ENCODE measurements around the gene AKAP12.
A peak's percentile ranks its signal among the peaks of the same experiment; 100 is the strongest.
"Not testable (repeated sequence)": the region's sequence is repeated elsewhere in the genome, so short reads cannot be mapped to it uniquely, and the experiment has no call there.

Gene AKAP12

DNA sequence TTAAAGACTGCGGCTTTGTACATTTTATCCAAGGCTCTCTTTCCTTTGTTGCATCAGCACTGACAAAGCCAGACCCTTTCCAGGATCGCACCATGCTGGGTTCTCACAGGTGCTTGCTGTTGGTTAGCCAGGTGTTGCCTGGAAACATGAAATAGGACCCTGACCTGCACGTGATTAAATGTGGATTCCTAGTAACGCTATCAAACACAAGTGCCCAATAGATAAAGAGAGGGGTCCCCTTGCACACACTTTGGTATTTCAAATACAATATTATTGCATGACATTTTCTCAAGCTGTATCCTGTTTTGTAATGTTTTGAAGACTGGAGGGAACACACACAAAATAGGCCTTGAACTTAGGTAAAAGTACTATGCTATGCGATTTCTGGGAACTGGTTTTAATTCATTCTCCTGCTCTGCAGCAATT lies 73.3 kb downstream of the AKAP12 start:
- peak; percentile 94 for DNase-seq

DNA sequence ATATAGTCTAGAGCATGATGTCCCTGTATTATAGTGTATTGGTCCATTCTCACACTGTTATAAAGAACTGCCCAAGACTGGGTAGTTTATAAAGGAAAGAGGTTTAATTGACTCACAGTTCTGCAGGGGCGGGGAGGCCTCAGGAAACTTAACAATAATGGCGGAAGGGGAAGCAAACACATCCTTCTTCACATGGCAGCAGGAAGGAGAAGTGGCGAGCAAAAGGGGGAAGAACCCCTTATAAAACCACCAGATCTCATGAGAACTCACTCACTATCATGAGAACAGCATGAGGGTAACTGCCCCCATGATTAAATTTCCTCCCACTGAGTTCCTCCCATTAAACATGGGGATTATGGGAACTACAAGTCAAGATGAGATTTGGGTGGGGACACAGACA lies 75.9 kb downstream of the AKAP12 start:
- DNase-seq = not testable (repeated sequence)

DNA sequence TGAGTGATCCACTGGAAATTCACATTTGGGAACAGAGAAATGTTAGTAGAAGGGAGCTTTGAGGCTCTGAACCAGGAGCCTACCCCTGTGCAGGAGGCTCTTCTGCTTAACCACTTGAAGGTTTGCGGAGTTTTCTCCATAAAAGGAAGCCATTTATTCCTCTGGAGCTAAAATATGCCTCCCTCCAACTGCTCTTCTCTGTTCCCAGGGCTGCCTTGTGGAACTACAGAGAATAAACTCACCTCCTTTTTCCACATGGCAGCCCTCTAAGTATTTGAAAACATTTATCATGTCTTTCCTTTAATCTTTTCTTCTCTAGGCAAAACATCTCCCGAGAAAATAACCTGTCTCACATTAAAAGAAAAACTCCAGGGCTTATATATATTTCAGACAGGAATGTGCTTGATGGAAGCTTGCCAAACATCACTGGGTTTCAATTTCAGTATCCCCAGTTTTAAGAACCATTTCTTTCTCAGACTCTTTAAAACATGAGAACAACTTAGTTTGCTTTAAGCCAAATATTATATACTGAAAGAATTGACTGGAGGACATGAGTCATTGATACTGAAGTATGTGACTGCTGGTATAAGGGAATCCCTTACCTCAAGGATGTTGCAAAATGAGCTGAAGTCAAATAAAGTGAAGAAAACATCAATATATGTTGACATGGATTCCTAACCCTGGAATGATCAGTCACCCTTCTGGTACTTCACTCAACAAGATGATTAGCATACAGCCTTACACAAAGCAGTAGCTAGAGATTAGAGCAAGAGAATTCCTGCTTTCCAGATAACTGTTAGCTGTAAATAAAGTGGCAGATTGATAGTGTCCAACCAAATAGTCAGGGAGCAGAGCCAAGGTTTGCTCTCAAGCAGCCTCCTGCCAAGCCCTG lies 77.6 kb downstream of the AKAP12 start:
- no peak for DNase-seq

GRCh38 chr6:151317995-151318365 lies 78.2 kb downstream of the AKAP12 start:
- DNase-seq = no peak

DNA sequence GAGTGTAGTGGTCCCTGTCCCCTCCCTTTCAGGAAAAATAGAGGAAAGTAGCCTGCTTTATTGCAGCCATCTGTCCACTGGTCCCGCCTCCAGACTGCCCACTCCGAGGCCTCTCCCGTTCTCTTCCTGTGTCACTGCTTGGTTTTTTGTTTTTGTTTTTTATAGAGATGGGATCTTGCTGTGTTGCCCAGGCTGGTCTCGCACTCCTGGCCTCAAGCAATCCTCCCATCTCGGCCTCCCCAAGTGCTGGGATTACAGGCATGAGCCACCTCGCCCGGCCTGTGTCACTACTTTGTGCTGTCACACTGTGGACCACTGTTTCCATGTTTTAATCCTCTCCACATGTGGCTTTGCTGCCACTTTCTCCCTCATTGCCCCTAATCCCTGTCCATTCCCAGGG lies 80.4 kb downstream of the AKAP12 start:
- no peak for DNase-seq

DNA sequence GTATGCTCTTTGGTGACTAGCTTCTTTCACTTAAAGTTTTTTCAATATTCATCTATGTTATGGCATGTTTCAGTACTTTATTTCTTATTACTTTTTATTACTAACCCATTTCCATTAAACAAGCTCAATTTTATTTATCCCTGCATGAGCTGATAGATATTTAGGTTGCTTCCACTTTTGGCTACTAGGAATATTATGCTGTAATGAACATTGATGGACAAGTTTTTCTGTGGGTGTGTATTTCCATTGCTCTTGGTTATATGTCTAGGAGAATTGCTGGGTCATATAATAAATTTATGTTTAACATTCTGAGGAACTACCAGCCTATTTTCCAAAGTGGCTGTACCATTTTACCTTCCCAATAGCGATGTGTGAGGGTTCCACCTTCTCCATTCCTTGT lies 81.7 kb downstream of the AKAP12 start:
- no peak for DNase-seq

DNA sequence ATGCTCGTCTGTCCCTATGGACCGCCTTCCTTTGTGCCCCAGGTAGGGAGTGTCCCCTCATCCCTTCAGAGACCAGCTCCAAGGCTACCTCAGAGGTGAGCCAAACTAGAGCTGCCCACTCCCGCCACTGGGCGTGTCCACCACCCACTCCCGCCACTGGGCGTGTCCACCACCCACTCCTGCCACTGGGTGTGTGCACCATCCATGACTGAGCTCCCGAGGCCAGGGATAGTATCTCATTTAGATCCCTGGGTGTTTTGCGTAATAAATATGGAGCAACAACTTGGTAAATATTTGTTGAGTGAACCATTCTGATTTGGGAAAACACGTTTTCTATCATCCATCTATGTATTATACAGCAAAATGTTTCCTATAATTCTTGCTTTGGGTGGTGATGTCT lies 82.8 kb downstream of the AKAP12 start:
- DNase-seq = no peak

DNA sequence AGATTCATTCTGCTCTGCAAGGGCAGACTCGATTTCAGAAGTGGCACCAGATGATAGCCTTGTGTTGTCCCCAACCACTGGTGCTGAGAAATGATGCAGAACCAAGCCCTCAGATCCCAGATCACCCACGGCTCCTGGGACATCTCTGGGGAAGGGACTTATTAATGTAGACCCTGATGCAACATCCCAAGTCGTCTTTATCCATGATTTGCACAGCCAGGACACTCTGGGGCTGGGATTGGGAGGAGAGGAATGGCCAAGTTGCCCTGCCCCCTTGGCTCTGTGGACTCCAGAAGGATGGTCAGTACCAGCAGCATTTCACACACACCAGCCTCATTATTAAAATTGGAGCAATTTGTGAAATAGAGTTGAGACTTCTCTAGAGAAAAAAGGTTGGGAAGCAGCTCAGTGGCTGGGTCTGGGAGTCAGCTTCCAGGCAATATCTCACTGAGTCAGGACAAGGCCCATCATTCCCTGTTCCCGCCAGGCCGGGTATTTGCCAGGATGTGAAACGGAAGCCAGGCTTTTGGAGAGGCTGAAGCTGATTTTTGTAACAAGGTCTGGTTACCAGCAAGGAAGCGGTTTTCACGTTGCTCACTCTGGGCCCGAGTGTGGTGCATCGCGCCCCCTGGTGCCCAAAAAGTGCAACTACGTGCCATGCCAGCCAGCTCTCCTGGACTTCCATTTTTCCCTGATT lies 84.2 kb downstream of the AKAP12 start:
- peak; percentile 78 for DNase-seq

DNA sequence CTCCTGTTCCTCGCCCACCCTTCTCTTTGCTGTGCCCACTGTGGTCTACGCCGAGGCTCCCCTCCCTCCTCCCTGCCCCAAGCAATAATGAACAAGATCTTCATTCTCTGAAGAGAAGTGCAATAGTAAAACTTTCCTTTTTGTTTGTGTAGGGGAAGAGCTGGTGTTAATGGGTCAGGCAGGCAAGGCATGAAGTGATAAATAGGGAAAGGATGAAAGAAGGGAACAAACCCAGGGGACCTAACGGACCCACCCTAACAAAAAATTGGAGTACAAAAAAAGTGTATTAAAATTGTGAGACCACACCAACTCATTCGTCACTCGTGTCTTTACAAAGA lies 84.7 kb downstream of the AKAP12 start:
- DNase-seq = no peak

- no peak for DNase-seq
Measured at GRCh38 chr6:151325075-151326050, 85.6 kb downstream of the AKAP12 start.

DNA sequence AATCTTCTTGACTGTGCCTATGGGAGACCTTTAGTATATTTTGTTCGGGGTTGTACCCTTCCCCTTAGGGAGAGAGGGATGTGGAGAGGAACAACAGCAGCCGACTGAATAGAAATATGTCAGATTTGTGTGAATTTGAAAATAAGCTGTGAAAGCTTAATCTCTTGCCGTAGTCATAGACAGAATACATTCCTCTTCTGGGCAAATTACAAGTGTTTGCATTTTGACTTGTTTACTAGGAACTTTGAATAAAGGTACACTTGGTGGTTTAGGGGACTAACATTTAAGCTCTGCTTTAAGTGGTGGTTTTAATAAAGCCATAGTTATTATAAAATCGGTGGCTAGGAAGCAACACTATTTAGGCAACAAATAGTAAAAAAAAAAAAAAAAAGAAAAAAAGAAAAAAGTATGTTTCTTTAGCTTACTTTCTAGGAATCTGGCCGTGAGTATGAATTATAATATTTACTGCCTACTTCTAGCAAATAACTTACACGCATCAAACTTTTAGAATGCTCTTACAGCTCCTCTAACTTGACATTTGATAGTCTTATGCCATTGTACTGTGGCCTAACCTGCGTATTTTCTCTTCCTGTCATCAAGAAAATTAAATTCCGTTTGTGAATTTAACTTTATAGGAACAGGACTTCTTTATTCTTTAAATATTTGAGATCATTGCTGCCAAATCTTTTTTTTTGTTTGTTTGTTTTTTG lies 86.5 kb downstream of the AKAP12 start:
- no peak for DNase-seq

GRCh38 chr6:151327101-151327500 lies 87.3 kb downstream of the AKAP12 start:
- DNase-seq = no peak

GRCh38 chr6:151330130-151330696 lies 90.4 kb downstream of the AKAP12 start:
- DNase-seq = no peak

DNA sequence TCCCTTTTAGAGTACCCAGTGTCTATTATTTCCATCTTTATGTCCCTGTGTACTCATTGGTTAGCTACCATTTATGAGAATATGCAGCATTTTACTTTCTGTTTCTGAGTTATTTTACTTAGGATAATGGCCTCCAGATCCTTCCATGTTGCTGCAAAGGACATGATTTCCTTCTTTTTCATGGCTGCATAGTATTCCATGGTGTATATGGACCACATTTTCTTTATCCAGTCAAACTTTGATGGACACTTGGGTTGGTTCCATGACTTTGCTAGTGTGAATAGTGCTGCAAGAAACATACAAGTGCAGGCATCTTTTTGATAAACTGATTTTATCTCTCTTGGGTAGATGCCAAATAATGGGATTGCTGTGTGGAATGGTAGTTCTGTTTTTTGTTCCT lies 96.2 kb downstream of the AKAP12 start:
- DNase-seq = no peak

DNA sequence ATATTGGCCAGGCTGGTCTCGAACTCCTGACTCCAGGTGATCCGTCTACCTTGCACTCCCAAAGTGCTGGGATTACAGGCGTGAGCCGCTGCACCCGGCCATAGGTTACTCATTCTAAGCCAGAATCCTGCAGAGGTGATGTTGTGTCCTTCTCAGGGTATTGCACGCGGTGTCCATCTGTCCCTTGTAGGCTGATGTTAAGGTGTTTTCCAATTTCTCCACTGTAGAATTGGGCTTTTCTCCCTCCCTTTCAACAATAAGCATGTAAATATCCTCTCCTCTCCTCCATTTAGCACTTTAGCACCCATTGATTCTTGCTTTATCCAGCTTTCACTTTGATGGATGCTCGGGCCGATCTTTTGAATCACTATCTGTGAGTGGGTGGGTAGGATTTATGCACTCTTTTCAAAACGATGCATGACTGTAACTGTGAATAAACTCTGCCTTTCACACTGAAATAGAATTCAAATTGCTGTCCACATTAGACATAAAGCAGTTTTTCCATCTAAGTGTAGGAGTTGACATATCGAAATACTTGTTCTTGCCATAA lies 99.0 kb downstream of the AKAP12 start:
- no peak for DNase-seq

DNA sequence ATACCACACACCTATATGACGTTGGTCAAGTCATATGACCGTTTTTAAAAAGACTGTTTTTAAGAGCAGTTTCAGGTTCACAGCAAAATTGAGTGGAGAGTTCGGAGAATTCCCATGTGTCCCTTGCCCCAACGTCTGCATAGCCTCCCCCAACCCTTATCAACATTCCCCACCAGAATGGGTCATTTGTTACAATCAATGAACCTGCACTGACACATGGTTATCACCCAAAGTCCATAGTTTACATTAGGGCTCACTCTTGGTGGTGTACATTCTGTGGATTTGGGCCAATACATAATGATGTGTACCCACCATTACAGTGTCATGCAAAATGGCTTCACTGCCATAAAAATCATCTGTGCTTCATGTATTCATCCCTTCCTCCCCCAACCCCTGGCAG lies 99.6 kb downstream of the AKAP12 start:
- DNase-seq = no peak

DNA sequence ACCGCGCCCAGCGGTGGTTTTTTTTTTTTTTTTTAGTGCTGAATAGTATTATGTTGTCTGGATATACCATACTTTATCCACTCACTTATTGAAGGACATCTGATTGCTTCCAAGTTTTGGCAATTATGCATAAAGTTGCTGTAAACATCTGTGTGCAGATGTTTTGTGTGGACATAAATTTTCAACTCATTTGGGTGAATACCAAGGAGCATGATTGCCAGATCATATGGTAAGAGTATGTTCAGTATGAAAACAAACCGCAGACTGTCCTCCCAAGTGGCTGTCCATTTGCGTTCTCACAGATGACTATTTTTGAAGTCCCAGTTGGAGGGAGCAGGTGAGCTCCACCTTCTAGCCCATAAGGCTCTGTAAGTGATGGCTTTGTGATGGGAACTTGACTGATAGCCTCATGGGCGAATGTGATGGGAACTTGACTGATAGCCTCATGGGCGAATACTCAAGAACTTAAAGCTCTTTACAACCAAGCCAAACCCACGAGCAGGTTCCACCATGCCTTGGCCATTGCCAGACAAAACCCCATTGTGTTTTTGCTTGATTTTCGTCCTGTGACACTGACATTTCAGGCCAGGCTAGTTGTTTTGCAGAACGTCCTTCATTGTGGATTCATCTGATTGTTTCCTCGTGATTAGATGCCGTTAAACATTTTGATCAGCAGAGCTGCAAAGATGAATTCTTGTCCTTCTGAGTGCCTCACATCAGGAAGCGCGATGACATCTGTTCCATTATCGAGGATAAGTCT lies 100.6 kb downstream of the AKAP12 start:
- DNase-seq = no peak

- no peak for DNase-seq
Measured at GRCh38 chr6:151341476-151342195, 101.9 kb downstream of the AKAP12 start.

DNA sequence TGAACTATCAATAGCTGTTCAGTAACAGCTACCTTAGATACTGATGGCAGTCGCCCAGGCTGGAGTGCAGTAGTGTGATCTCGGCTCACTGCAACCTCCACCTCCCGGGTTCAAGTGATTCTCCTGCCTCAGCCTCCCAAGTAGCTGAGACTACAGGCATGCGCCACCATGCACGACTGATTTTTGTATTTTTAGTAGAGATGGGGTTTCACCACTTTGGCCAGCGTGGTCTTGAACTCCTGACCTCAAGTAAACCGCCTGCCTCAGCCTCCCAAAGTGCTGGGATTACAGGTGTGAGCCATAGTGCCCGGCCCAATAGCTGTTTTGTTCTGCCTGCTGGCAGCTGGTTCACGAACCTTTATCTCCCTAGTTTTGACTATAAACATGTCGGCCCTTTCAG lies 103.0 kb downstream of the AKAP12 start:
- not testable (repeated sequence) for DNase-seq

- DNase-seq = no peak
Measured at GRCh38 chr6:151349651-151350270, 110.0 kb downstream of the AKAP12 start.
